AG04450 (cell line): Measurements from ENCODE around the gene PRG3. TPM values are rescaled to one million over a fixed set of nuclear protein-coding genes. Genes with fewer than 3 reads are reported as not detected.
A peak's percentile ranks its signal among the peaks of the same experiment; 100 is the strongest.

Experiments used
- CTCF ChIA-PET: fragments of 300-600, 350-600 bp; formaldehyde crosslinking; extraction: SDS; loops from one replicate; lab custom pipeline; 2022; ENCODE audit warnings: antibody characterized with exemption, inconsistent platforms; lab: Charles Lee
- POLR2A ChIA-PET: fragments of 350-600 bp; formaldehyde crosslinking; extraction: SDS; loops from one replicate; lab custom pipeline; 2021; ENCODE audit warnings: antibody characterized with exemption, inconsistent platforms; lab: Yijun Ruan, JAX
- DNase-seq: peaks from one replicate; pipeline ENCODE4 v3.0.0-alpha.2; 2011; ENCODE audit warnings: low read depth, low spot score
- H3K27ac ChIP-seq: one replicate; pipeline ENCODE4 v1.5.1; 2012; ENCODE audit warnings: low read depth, low read length, control low read depth
- H3K27me3 ChIP-seq: one replicate; pipeline ENCODE4 v1.6.0; 2012; ENCODE audit warnings: low read length; ENCODE audit not compliant: control insufficient read depth, insufficient read depth
- H3K4me3 ChIP-seq: 2 replicates; pipeline ENCODE4 v1.5.1; 2011; ENCODE audit warnings: mild to moderate bottlenecking, low read depth, low read length, control low read depth
- H3K9me3 ChIP-seq: 2 replicates; pipeline ENCODE4 v1.5.1; 2012; ENCODE audit warnings: low read length; ENCODE audit not compliant: control insufficient read depth, insufficient read depth
- CTCF ChIP-seq: IDR thresholded peaks from 2 replicates; pipeline ENCODE4 v1.5.1; 2011; ENCODE audit warnings: low read depth, low read length, control low read depth, inconsistent platforms
- polyA plus RNA-seq: library from polyadenylated mRNA; depleted of rRNA; stranded (reverse); fragments of >200 nt; gene quantifications from 2 replicates; pipeline ENCODE4 v1.2.3, GENCODE V29; 2011

Gene PRG3
- polyA plus RNA-seq, 1 experiment, result not detected

DNA sequence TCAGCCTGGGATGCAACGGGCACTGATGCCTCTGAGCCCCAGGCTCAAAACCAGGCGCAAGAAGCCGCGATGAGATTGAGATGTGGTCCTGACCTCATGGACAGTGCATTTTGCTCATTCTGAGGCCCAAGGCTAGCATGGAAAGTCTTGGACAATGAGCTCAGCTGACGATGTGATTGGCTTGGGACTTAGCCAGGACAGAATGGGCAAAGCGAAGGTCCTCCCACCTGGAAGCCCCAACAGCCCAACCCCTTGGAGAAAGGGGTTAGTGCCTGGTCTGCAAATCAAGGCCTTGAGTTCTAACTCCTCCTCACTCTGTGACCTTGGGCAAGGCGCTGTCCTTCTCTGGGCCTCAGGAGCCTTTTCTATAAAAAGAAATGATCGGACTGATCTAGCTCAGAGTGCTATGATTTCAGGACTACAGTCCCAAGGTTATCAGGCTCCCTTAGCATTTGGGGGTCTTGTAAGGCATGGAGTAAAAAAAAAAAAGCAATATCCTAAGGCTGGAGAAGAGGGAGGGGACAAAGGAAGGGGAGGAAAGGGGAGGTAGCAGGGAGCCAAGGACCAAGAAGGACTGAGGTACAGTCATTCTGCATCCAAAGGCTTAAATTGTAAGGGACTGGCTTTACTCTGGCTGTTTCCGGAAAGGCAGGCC lies 43.3 kb upstream of the PRG3 start:
- no peak for TF ChIP-seq CTCF
- Histone ChIP-seq H3K27me3 (no peaks in the 10 kb centered on the region), H3K27ac (peak overlapping the region; percentile 49), H3K9me3 (no peaks in the 10 kb centered on the region), H3K4me3 (no peak overlapping the region; the same call in 1 of the 2 replicates)
- ChIA-PET POLR2A (interaction anchor here (0.6 to 0.8 kb wide), 2 partner anchors 38 to 50 kb away, joined by 3 to 4 read pairs; no protein-coding TSS in a partner anchor), CTCF (interaction anchor here (1.5 kb wide), 1 partner anchor 34 kb away, joined by 4 read pairs; no protein-coding TSS in a partner anchor)
- DNase-seq, result no peak

DNA sequence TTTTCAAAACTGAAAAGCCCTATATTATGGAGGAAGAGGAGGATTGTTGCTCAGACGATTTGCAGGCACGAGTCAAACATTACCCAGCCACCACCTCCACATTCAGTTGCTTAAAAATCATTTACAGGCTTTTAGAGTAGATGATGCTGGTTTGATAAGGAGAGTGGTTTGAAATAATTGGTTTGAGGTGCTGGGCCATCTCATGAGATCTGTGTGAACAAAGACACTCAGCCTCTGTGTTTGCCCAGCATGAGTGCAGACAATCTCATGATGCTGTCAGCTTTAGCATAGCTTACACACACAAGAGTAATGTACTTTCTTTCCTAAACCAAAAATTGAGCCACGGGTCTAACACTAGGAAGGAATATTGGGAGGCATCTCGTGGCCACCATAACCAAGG lies 41.7 kb upstream of the PRG3 start:
- H3K27ac ChIP-seq, result no peak overlapping the region

DNA sequence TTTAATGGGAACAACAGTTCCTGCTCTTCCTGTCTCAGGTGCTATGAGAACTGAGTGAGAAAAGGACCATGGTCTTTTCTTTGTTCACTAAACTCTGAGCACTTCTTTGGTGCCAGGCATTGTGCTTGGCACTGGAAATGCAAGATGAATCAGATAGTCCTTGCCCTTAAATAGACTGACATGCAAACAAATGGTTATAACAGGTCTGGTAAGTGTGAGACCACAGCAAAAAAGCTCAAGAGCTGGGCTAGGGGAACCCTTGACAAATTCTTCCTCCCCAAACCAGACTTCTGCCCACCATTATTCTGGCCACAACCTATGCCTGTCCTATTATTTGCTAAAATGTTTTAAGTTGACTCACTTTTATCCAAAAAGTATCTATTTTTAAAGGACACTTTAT lies 40.9 kb upstream of the PRG3 start:
- no peak overlapping the region for H3K27ac ChIP-seq

More for the DNA sequence above, 41.7 kb upstream of the PRG3 start:
- POLR2A ChIA-PET, result no interaction called here
- no peak for DNase-seq
- Histone ChIP-seq H3K9me3 (no peaks in the 10 kb centered on the region), H3K4me3 (no peak overlapping the region), H3K27me3 (no peaks in the 10 kb centered on the region)
- CTCF ChIA-PET, result no interaction called here
- TF ChIP-seq CTCF, result no peak

GRCh38 chr11:57421066-57421465 lies 40.1 kb upstream of the PRG3 start:
- TF ChIP-seq CTCF, result no peak
- POLR2A ChIA-PET, result no interaction called here
- CTCF ChIA-PET, result interaction anchor here (1.4 kb wide), 1 partner anchor 39 kb away, joined by 3 read pairs; the partner anchor contains the start of gene RTN4RL2
- Histone ChIP-seq H3K27ac (no peak overlapping the region), H3K27me3 (no peaks in the 10 kb centered on the region), H3K9me3 (no peaks in the 10 kb centered on the region), H3K4me3 (no peak overlapping the region)
- DNase-seq, result no peak

More for the DNA sequence above, 40.9 kb upstream of the PRG3 start:
- ChIA-PET CTCF (no interaction called here), POLR2A (no interaction called here)
- Histone ChIP-seq H3K4me3 (no peak overlapping the region), H3K9me3 (no peaks in the 10 kb centered on the region), H3K27me3 (no peaks in the 10 kb centered on the region)
- no peak for DNase-seq
- no peak for TF ChIP-seq CTCF

- Histone ChIP-seq H3K4me3 (no peak overlapping the region), H3K27ac (no peak overlapping the region), H3K9me3 (no peaks in the 10 kb centered on the region), H3K27me3 (no peaks in the 10 kb centered on the region)
- no peak for DNase-seq
- no peak for TF ChIP-seq CTCF
- CTCF ChIA-PET, result no interaction called here
- POLR2A ChIA-PET, result interaction anchor here (0.6 kb wide), 1 partner anchor 29 kb away, joined by 8 read pairs; no protein-coding TSS in a partner anchor
Observed at GRCh38 chr11:57419146-57419545, 38.2 kb upstream of the PRG3 start.
